Bone marrow (tissue), 2 donors: ENCODE data around the gene TSR3.

ENCODE experiments used
- DNase-seq, 2 donors: peaks; one replicate each; lab custom pipeline; 2025; lab: John Stamatoyannopoulos, UW

The TSR3 gene

GRCh38 chr16:1351582-1352362 is at the start of gene TSR3, which contains the start of gene GNPTG:
TSR3 (minus strand) TSS chr16:1351878; CDS start chr16:1351804, 74 bp downstream.
GNPTG (plus strand) TSS chr16:1351931; CDS start chr16:1351966, 35 bp downstream.
- peak; percentile 20 to 61 for DNase-seq

- no peak for DNase-seq
Observed at GRCh38 chr16:1401061-1401757, 49.5 kb upstream of the TSR3 start.

GRCh38 chr16:1398826-1399581 is 47.3 kb upstream of the TSR3 start:
- no peak for DNase-seq

DNA sequence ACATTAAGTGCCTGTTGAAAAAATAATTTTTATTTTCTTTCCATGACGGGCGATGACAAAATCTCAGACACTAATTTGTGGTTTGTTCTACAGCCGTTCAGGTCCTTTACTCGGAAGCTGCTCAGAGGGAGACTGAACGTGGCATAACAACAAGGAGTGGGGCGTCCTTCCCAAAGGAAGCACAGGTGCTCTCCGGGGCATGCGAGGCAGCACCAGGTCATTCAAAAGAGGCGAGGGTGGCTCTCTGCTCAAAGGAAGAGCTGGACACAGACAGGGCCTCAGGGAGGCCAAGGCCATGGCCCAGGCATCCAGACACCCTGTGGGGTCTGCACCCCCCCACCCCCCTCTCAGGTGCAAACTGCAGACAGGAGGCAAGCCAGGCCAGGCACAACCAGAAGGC is 46.7 kb upstream of the TSR3 start:
- DNase-seq, result no peak

- no peak for DNase-seq
Observed at GRCh38 chr16:1397779-1398178, 46.1 kb upstream of the TSR3 start.

DNA sequence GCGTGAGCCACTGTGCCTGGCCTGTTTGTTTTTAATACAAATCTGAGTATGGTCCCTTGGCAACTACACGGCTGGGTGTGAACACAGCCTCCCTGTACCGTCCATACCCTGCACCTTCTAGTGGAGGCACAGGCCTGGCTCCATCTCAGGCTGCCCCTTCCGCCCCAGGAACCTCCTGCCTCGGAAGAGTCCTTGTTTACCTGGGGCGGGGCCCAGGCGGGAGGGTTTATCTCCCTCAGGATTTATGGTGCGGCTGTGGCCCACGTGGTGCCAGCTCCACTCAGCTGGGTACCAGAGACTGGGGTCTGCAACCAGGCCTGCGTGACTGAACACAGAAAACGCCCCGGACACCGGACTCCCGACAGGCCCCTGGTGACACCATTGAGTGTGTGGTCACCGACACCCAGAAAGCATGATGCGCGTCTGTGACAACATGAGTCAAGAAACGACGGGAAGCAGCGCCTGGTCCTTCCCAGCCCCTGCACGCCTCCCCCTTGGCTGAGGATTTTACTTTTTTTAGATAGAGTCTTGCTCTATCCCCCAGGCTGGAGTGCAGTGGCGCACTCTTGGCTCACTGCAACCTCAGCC is 43.9 kb upstream of the TSR3 start:
- DNase-seq, result no peak

DNA sequence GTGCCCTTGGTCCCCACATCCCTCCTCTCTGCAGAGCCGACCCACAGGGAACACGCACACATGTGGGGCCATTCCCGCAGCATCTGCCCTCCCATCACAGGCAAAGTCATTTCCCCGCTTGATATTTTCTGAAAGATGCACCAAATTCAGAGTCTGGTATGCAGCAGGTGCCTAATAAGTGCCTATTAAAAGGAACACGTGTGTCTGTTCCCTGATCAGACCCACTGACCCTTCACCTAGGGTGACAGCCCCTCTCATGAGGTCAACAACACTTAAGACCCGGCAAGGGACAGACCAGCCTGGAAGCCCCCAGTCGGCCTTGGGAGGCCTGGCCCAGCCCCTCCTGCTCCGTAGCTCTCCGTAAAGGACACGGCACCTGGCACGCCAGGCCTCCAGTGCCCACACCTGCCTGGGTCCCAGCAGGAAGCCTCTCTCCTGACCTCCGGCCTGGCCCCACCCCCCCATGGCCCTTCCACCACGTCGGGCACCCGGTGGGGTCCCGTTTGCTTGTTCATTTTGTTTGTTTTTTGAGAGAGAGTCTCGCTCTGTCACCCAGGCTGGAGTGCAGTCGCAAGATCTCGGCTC is 42.8 kb upstream of the TSR3 start:
- DNase-seq, result no peak

- DNase-seq, result no peak
Observed at GRCh38 chr16:1393613-1394176, 42.0 kb upstream of the TSR3 start.

DNA sequence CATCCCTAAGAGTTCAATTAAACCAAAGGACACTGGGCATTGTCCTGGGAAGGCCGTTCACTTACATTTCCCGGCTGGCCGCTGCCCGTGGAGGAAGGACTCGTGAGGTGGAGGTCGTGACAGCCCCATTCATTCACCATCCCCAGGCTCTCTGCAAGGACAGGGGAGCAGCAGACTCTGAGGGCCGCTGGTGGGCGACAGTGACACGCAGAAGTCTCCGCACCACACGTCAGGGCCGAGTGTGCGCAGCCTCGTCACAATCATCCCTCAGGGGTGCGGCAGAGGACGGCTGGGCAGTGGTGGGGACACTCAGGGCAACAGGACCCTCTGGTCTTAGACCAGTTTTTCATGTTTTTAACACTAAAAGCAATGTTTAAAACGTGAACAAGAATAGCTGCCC is 41.1 kb upstream of the TSR3 start:
- no peak for DNase-seq

DNA sequence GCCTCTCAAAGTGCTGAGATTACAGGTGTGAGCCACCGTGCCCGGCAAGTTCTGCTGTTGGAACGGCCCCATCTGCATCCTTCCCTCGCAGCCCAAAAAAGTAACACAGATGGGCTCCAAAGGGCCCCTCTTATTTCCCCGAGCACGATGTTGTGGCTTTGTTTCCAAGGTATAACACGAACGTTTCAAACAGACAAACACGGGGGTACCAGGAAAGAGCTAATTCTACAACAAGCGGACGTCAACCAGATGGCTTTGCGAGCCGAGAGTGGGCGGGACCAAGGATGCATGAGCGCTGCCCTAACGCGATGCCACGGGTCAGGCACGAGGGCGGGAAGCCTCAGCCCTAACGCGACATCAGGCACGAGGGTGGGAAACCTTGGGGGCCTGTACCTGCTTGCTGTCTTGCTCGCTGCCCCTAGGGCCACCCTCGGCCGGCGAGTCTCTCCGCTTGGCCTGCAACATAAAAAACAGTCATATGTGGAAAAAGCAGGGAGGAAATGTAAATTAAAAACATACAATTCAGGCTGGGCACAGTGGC is 38.6 kb upstream of the TSR3 start:
- no peak for DNase-seq

- DNase-seq, result no peak
Observed at GRCh38 chr16:1389762-1390161, 38.1 kb upstream of the TSR3 start.

DNA sequence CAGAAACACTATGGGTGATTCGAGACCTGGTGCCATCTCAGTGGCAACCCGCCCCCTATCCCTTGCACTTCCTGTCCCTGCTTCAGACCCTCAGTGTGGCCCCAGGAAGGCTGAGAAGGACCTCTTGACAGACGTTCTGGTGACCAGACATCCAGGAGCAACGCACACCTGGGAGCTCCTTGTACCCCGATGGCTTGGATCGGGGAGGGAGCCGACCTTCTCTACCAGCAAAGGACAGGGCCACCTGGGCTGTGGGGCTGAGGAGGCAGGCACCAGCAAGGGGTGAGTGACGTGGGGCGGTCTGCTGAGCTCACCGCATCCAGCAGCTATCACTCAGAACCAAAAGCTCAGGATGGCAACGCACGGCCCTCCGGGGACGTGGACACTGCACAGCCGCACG is 35.7 kb upstream of the TSR3 start:
- no peak for DNase-seq

DNA sequence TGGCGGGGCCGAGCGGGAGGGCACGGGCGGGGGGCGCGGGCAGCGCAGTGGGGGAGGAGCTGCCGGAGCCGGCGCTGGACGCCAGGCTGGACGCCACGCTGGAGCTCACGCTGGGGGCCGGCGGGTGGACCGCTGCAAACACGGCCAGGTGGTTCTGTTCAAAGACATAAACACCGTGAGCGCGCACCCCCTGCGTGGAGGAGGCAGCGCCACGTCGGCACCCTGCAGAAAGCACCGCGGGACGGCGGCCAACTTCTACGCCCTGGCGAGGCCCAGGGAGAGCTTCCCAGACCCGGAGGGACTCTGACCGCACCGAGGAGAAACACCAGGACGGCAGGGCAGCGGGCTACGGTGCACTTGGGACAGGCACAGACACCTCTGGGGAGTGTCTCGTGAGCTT is 33.6 kb upstream of the TSR3 start:
- no peak for DNase-seq

DNA sequence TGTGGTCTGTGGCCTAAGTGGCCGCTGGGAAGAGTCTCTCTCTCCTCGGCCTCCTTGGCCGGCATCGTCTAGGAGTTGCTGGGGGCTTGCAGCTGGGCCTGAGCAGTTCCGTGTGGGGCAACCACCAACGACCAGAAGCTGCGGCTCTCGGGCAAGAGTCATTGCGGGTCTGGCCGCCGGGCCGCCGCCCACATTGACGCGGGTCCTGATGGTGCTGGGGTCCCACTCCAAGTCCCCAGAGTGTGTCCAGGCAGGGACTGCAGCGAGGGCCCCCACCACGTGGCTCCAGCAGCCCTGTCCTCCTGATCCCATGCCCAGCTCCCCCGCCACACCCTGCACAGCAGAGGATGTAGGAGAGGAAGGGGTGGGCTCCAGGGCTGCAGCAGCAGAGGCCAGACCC is 31.9 kb upstream of the TSR3 start:
- DNase-seq, result no peak

DNA sequence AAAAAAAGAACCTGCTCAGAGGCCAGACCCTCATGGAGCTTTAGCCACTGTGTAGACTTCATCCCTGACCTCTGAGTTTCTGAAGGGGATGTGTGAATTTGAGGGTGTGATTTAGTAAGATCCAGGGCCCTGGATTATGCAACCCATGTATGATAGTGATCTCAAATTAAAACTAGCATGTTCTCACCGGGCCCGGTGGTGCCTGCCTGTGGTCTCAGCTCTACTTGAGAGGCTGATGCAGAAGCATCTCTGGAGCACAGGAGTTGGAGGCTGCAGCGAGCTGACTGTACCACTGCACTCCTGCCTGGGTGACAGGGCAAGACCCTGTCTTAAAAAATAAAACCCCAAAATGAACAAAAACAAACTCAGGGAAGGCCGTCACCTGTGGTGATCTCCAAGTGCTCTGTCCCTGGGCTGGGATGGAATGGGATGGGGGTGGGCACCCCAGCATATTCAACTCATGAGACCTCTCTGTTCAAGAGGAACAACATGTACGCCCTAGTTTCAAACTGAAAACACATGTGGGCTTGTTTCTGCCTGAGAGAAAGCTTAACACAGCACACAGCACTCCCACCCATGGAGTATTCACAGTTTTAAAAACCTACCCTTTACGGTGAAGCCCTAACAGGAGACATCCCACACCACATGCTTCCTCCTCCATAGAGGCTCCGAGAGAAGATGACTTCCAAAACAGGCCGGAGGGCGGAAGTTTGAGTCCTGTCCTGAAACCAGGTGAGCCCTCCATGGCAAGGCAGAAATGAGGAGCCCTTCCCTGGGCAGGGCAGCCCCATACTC is 30.1 kb upstream of the TSR3 start:
- DNase-seq, result no peak

DNA sequence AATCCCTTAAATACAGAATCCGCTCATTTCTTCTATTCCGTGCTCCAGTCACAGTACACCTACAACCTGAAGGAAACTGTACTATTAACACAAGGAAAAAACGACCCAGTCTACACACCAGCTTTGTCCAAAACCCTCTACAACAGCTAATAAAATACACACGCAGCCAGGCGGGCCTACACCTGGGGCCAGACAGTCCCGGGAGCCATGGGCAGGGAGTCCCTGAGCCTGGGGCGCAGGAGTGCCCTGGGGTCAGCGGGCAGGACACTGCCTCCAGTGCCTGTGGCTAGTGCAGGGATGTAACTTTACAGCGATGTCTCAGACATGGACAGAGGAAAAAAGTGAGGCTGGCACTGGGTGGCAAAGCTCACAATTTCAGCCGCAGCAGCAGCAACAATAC is 28.5 kb upstream of the TSR3 start:
- DNase-seq, result no peak

DNA sequence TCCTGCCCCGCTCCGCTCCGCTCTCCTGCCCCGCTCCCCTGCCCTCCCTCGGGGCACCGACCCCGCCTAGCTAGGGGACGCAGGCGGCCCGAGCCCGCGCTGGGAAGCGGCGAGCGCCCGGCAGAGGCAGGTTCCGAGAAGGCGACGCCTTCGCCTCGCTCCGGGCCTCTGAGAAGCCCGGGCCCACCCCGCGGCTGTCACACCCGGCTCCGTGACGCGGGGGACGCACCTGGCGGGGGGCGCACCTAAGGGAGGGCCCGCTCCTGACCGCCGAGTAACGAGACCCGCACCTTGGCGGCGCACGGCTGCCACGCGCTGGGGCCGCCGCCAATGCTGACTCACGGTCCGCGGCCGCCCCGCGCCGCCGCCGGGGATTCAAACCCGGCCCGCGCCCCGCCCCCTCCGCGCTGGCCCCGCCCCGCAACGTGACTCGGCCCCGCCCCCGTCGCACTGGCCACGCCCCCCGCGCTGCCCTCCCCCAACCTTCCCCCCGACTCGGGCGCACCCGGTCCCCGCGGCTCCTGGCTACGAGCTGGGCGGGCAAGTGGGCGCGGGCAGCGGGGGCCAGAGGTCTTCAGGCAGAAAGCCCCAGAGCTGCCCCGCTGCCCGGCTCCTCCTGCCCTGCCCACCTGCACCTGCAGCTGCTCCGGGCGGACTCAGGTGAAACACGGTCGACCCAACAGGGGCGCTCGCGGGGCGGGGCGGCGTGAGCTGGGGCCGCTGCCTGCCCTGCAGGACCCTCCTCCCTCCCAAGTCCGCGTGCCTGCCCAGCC is 27.8 kb upstream of the TSR3 start:
- DNase-seq, result peak in 1 of 2 donors; percentile 69

GRCh38 chr16:1378804-1379303 is 27.2 kb upstream of the TSR3 start:
- peak; percentile 57 to 69 for DNase-seq

DNA sequence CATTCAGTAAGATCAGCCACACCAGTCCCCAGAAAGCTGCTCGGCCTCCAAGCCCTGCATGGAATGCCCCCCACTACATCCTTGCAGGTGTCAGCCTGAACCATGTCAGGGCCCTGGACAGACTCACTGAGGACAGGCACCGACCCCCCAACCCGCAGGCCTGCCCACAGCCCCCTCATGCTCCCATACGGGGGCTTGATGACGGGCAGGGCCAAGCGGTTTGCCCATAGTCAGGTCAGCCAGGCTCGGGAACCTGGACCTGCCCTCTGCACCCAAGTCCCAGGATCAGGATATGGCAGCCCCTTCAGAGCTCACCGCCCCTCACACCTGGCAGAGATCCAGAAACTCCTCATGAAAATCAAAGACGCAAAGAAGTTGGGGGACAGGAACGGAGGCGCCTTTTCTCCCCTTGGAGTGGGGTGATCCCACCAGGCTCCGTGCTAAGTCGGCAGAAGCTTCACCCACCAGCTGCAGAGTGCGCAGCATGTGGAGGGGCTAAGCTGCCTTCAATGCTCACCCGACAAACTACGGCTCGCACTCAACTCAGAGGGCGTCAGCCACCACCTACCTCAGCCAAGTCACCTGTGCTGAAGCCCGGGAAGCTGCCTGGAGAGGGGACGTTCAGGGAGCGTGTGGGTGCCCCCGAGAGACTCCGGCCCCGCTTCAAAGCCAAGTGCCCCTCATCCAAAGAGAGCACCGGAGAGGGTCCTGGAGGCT is 26.6 kb upstream of the TSR3 start:
- DNase-seq, result no peak
